Measurements from ENCODE around the gene RPS17.

RPS17 gene

DNA sequence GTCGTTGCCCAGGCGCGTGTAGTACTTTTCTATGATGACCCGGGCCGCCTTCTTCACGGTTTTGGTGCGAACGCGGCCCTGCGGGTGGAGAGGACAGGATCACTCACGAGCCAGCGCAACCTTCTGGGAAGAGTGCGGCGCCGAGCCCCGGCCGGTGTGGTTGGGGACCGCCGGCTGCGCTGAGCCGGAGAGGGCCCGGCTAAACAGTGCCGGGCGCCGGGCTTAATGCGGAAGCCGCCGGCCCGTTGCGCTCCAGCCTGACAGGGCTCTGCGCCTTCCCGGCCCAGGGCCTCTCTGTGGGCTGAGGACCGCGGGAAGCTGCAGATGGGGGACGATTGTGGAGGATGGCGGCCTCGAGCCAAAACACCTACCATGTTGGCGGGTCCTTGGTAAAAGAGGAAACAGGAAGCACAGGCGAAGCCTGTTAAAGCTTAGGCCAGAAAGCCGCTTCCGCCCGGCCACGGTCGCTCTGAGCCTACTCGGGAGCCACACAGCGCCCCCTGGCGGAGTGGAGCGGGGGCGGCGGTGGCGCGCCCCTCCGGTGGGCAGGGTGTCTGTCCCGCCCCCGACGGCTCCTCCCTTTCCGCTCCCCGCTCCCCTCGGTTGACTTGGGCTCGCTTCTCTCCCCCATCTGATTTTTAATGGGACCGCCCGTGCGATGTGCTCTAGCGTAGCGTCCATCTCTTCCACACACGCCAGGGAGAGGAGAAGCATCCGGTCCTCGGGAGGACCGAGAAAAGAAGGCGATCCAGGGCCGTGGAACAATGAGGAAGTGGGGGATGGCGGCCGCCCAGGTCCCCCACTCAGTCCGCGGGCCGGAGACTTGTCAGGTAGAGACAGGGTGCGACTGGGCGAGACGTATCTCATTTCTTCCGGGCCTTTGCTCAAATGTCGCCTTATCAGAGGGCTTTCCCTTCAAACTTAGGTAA, at the start of gene RPS17:
Gene RPS17, minus strand, starts transcription at position 403 of the 929 bp plus-strand sequence. Its CDS starts 29 bp downstream, at position 374.
- Histone ChIP-seq H3K9me3 (ENCODE audit: control insufficient read depth in 2 of 2, low read length in 2 of 2) (no peaks in the 10 kb centered on the region), H3K4me1 (ENCODE audit: control insufficient read depth, insufficient read depth, low read length) (peaks cover 24% of the 10 kb centered on the region), H3K4me3 (ENCODE audit: low read length in 2 of 2) (peak within 1 kb of the TSS; percentile 61 to 91), H3K36me3 (ENCODE audit: control insufficient read depth in 2 of 2, insufficient read depth in 2 of 2, low read length in 2 of 2) (peaks cover 27 to 32% of the 10 kb centered on the region in 2 donors), H3K27me3 (ENCODE audit: control insufficient read depth in 1 of 2, insufficient read depth in 2 of 2, low read length in 2 of 2) (no peaks in the 10 kb centered on the region), H3K27ac (ENCODE audit: low read length) (peak within 1 kb of the TSS; percentile 88), H3K9ac (ENCODE audit: low read length in 2 of 2) (peak within 1 kb of the TSS; percentile 92 to 96)

DNA sequence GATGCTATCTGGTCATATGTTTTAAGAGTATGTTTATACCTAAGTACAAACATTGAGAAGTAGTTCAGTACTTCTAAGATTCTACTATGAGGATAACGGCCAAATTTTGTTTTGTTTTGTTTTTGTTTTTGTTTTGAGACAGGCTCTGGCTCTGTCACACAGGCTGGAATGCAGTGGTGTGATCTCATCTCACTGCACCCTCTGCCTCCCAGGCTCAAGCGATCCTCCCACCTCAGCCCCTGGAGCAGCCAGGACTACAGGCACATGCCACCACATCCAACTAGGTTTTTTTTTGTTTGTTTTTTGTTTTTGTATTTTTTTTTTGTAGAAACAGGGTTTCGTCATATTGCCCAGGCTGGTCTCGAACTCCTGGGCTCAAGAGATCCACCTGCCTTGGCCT, 47.5 kb upstream of the RPS17 start:
- Histone ChIP-seq H3K9ac (ENCODE audit: low read length in 2 of 2) (no peak overlapping the region), H3K36me3 (ENCODE audit: control insufficient read depth in 2 of 2, insufficient read depth in 2 of 2, low read length in 2 of 2) (no peaks in the 10 kb centered on the region), H3K4me3 (ENCODE audit: low read length in 2 of 2) (no peak overlapping the region), H3K4me1 (ENCODE audit: control insufficient read depth, insufficient read depth, low read length) (no peaks in the 10 kb centered on the region), H3K9me3 (ENCODE audit: control insufficient read depth in 2 of 2, low read length in 2 of 2) (no peaks in the 10 kb centered on the region), H3K27ac (ENCODE audit: low read length) (no peak overlapping the region), H3K27me3 (ENCODE audit: control insufficient read depth in 1 of 2, insufficient read depth in 2 of 2, low read length in 2 of 2) (no peaks in the 10 kb centered on the region)

DNA sequence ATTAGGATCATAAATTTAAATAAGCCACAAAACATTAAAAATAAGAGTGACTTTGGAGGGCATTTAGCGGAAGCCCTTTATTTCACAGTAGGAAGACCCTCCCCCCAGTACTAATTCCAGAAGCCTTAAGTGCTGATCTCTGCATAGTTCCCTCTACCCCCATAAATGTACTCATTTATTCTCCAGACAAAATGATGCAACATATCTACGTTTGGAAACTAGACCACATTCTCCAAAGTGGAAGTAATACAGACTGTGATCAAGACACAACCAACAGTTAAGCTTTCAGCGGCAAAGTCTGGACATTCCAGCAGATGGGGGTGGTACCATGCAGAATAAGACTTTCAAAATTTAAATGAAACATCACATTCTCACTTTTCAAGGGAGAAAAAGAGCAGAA, 44.8 kb upstream of the RPS17 start:
- Histone ChIP-seq H3K27ac (ENCODE audit: low read length) (no peak overlapping the region), H3K9me3 (ENCODE audit: control insufficient read depth in 2 of 2, low read length in 2 of 2) (no peaks in the 10 kb centered on the region)

DNA sequence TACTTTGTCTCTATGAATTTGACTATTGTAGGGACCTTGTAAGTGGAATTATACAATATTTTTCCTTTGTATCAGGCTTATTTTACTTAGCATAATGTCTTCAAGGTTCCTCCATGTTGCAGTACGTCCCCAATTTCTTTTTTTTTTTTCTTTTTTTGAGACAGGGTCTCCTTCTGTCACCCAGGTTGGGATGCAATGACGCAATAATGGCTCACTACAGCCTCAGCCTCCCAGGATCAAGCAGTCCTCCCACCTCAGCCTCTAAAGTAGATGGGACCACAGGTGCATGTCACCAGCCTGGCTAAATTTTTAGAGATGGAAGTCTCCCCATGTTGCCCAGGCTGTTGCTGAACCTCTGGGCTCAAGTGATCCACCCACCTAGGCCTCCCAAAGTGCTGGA, 40.5 kb upstream of the RPS17 start:
- Histone ChIP-seq H3K4me1 (ENCODE audit: control insufficient read depth, insufficient read depth, low read length) (no peaks in the 10 kb centered on the region), H3K27me3 (ENCODE audit: control insufficient read depth in 1 of 2, insufficient read depth in 2 of 2, low read length in 2 of 2) (no peaks in the 10 kb centered on the region), H3K4me3 (ENCODE audit: low read length in 2 of 2) (no peak overlapping the region), H3K9ac (ENCODE audit: low read length in 2 of 2) (no peak overlapping the region), H3K36me3 (ENCODE audit: control insufficient read depth in 2 of 2, insufficient read depth in 2 of 2, low read length in 2 of 2) (no peaks in the 10 kb centered on the region), H3K27ac (ENCODE audit: low read length) (no peak overlapping the region), H3K9me3 (ENCODE audit: control insufficient read depth in 2 of 2, low read length in 2 of 2) (no peaks in the 10 kb centered on the region)

More for the DNA sequence above, 44.8 kb upstream of the RPS17 start:
- no peaks in the 10 kb centered on the region for H3K4me1 ChIP-seq (ENCODE audit: control insufficient read depth, insufficient read depth, low read length)
- H3K9ac ChIP-seq (ENCODE audit: low read length in 2 of 2): no peak overlapping the region
- H3K36me3 ChIP-seq (ENCODE audit: control insufficient read depth in 2 of 2, insufficient read depth in 2 of 2, low read length in 2 of 2): no peaks in the 10 kb centered on the region
- no peak overlapping the region for H3K4me3 ChIP-seq (ENCODE audit: low read length in 2 of 2)
- H3K27me3 ChIP-seq (ENCODE audit: control insufficient read depth in 1 of 2, insufficient read depth in 2 of 2, low read length in 2 of 2): no peaks in the 10 kb centered on the region

DNA sequence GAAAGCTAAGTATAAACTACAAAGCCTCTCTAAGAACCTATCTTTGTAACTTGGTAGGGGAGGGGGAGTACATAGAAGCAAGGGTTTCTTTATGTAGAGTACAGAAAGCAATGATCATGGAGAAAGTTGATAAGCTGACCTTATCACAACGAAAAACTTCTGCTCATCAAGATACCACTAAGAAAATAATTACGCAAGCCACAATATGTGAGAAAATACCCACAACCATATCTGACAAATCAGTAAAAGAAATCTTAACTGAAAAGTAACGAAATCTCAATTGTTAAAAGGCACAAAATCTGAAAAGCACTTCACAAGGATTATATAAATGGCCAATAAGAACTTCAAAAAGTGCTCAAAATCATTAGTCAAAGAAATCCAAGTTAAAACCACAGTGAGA, 35.1 kb upstream of the RPS17 start:
- no peak overlapping the region for H3K27ac ChIP-seq (ENCODE audit: low read length)
- H3K9me3 ChIP-seq (ENCODE audit: control insufficient read depth in 2 of 2, low read length in 2 of 2): no peaks in the 10 kb centered on the region
- no peak overlapping the region for H3K9ac ChIP-seq (ENCODE audit: low read length in 2 of 2)
- no peak overlapping the region for H3K4me3 ChIP-seq (ENCODE audit: low read length in 2 of 2)
- peaks cover 21% of the 10 kb centered on the region for H3K4me1 ChIP-seq (ENCODE audit: control insufficient read depth, insufficient read depth, low read length)
- H3K27me3 ChIP-seq (ENCODE audit: control insufficient read depth in 1 of 2, insufficient read depth in 2 of 2, low read length in 2 of 2): peaks cover 0 to 2% of the 10 kb centered on the region in 2 donors
- no peaks in the 10 kb centered on the region for H3K36me3 ChIP-seq (ENCODE audit: control insufficient read depth in 2 of 2, insufficient read depth in 2 of 2, low read length in 2 of 2)

DNA sequence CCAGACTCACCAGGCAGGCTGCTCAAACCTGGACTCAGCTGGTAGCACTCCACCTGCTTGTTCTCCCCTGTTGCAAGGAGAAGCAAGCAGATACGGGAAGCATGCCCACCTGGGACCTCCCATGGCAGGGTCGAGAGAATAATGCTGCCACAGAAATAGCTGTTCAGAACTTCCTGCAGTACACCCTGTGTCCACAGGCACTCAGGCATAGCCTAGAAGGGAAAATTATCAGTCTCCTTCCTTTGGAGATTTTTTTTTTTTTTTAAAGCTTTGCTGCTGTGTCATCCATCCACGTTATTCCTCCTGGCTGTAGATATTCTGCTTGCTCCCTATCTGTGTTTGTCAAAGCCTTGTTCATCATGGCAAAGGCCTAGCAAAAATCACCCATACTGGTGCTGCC, 32.7 kb upstream of the RPS17 start:
- Histone ChIP-seq H3K4me3 (ENCODE audit: low read length in 2 of 2) (no peak overlapping the region), H3K36me3 (ENCODE audit: control insufficient read depth in 2 of 2, insufficient read depth in 2 of 2, low read length in 2 of 2) (peaks cover 0 to 2% of the 10 kb centered on the region in 2 donors), H3K9ac (ENCODE audit: low read length in 2 of 2) (no peak overlapping the region), H3K4me1 (ENCODE audit: control insufficient read depth, insufficient read depth, low read length) (peaks cover 24% of the 10 kb centered on the region), H3K27me3 (ENCODE audit: control insufficient read depth in 1 of 2, insufficient read depth in 2 of 2, low read length in 2 of 2) (peaks cover 0 to 2% of the 10 kb centered on the region in 2 donors), H3K27ac (ENCODE audit: low read length) (no peak overlapping the region), H3K9me3 (ENCODE audit: control insufficient read depth in 2 of 2, low read length in 2 of 2) (no peaks in the 10 kb centered on the region)

DNA sequence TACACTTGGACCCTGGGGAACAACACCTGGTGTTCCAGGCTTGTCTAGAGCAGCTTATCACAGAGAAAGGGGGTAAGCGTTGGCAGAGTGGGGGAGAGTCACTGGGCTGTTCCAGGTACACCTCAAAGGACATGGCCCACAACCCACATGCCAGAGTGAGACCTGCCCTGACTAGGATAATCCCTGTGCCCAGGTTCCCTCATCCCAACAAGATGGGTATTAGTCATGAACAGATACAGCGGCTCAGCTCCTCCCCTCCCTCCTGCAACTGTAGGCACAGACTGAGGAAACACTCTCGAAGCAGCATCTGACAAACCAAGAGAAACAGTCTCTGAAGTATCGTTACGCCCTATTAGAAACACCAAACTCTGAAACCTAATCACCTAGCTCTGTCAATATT, 32.1 kb upstream of the RPS17 start:
- Histone ChIP-seq H3K36me3 (ENCODE audit: control insufficient read depth in 2 of 2, insufficient read depth in 2 of 2, low read length in 2 of 2) (peaks cover 0 to 2% of the 10 kb centered on the region in 2 donors), H3K27me3 (ENCODE audit: control insufficient read depth in 1 of 2, insufficient read depth in 2 of 2, low read length in 2 of 2) (peaks cover 0 to 2% of the 10 kb centered on the region in 2 donors), H3K27ac (ENCODE audit: low read length) (peak overlapping the region; percentile 64), H3K9me3 (ENCODE audit: control insufficient read depth in 2 of 2, low read length in 2 of 2) (no peaks in the 10 kb centered on the region), H3K4me3 (ENCODE audit: low read length in 2 of 2) (peak overlapping the region; percentile 83 to 90), H3K4me1 (ENCODE audit: control insufficient read depth, insufficient read depth, low read length) (peaks cover 24% of the 10 kb centered on the region), H3K9ac (ENCODE audit: low read length in 2 of 2) (no peak overlapping the region)

DNA sequence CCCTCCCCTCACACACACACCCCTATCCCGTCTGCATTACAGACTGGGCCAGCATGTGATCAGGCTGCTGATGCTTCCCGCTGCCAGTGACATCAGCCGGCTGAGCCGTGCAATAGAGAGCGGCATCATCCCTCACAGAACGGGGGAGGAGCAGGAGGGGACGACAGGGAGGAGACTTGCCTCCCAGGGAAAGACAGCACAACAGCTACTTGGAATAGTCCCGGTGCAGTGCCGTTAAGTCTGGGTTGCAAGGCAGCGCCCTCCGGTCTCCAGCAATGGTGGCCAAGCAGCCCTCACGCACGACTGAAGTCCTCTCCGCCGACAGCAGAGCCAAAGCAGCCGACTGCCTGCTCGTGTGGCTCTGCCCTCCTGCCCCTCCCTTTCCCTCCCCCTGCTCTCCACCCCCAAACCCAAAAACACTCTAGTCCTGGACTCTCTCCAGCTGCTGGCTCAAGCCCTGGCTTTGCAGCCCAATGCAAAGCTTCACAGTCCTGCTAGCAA, 31.5 kb upstream of the RPS17 start:
- peak overlapping the region; percentile 62 to 63 for H3K9ac ChIP-seq (ENCODE audit: low read length in 2 of 2)
- H3K4me3 ChIP-seq (ENCODE audit: low read length in 2 of 2): peak overlapping the region; percentile 83 to 90
- peaks cover 24% of the 10 kb centered on the region for H3K4me1 ChIP-seq (ENCODE audit: control insufficient read depth, insufficient read depth, low read length)
- H3K27ac ChIP-seq (ENCODE audit: low read length): peak overlapping the region; percentile 64
- no peaks in the 10 kb centered on the region for H3K9me3 ChIP-seq (ENCODE audit: control insufficient read depth in 2 of 2, low read length in 2 of 2)
- H3K36me3 ChIP-seq (ENCODE audit: control insufficient read depth in 2 of 2, insufficient read depth in 2 of 2, low read length in 2 of 2): peaks cover 0 to 2% of the 10 kb centered on the region in 2 donors
- peaks cover 0 to 2% of the 10 kb centered on the region in 2 donors for H3K27me3 ChIP-seq (ENCODE audit: control insufficient read depth in 1 of 2, insufficient read depth in 2 of 2, low read length in 2 of 2)

DNA sequence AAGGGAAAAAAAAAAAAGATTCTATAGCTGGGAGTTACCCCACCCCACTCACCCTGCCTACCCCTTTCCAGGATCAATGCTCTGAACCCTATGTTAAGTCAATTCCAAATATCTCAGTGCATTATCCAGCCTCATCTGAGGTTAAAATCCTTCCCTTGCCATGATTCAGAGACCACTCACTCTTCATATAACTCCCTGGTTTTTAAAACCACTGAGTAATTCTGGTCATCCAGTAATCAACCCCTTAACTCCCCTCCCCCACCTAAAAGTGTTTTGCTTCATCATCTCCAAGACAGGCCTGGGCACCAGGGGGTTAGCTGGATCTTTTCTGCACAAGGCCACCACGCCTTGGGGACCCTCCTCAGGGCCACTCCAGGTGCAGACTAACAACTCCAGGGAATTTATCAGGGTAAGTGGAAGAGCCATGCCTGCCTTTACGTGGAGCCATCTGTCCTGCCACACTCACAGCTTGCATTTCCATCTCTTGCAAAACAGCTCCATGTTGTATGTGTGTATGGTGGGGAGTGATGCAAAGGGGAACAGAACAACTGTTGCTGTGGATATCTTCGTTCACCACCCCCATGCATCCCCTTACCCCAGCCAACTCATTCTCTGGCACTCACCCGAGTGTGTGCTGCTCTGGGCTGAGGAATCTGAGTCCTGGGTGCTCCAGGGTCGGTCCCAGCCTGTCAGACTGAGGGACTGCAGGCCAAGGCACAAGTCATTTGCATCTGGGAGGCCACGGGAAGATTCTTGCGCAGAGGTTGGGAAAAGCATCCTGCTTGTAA, 30.7 kb upstream of the RPS17 start:
- peak overlapping the region; percentile 64 for H3K27ac ChIP-seq (ENCODE audit: low read length)
- peak overlapping the region; percentile 83 to 90 for H3K4me3 ChIP-seq (ENCODE audit: low read length in 2 of 2)
- peak overlapping the region; percentile 62 to 63 for H3K9ac ChIP-seq (ENCODE audit: low read length in 2 of 2)

DNA sequence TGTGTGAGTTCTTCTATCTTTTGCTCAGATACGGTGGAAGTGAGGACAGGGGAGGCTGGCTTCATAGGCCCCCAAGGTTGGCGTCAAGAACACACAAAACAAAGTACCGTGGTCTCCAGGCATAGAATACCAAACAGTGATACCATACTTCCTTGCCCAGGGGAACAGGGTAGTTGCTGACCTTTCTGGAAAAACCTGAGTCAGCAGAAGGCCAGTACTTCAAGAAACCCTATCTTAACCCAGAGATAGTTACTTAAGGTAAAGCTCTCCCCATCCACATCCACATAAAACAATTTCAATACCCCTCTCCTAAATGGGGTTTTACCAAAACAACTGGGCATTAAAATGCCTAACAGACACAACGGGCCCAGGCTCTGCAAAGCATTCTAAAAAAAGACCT, 29.6 kb upstream of the RPS17 start:
- H3K9ac ChIP-seq (ENCODE audit: low read length in 2 of 2): no peak overlapping the region
- no peaks in the 10 kb centered on the region for H3K9me3 ChIP-seq (ENCODE audit: control insufficient read depth in 2 of 2, low read length in 2 of 2)
- peaks cover 0 to 2% of the 10 kb centered on the region in 2 donors for H3K27me3 ChIP-seq (ENCODE audit: control insufficient read depth in 1 of 2, insufficient read depth in 2 of 2, low read length in 2 of 2)
- H3K4me3 ChIP-seq (ENCODE audit: low read length in 2 of 2): no peak overlapping the region
- H3K4me1 ChIP-seq (ENCODE audit: control insufficient read depth, insufficient read depth, low read length): peaks cover 24% of the 10 kb centered on the region
- no peak overlapping the region for H3K27ac ChIP-seq (ENCODE audit: low read length)
- H3K36me3 ChIP-seq (ENCODE audit: control insufficient read depth in 2 of 2, insufficient read depth in 2 of 2, low read length in 2 of 2): peaks cover 0 to 4% of the 10 kb centered on the region in 2 donors

More for the DNA sequence above, 30.7 kb upstream of the RPS17 start:
- no peaks in the 10 kb centered on the region for H3K9me3 ChIP-seq (ENCODE audit: control insufficient read depth in 2 of 2, low read length in 2 of 2)
- H3K27me3 ChIP-seq (ENCODE audit: control insufficient read depth in 1 of 2, insufficient read depth in 2 of 2, low read length in 2 of 2): peaks cover 0 to 2% of the 10 kb centered on the region in 2 donors
- peaks cover 24% of the 10 kb centered on the region for H3K4me1 ChIP-seq (ENCODE audit: control insufficient read depth, insufficient read depth, low read length)
- H3K36me3 ChIP-seq (ENCODE audit: control insufficient read depth in 2 of 2, insufficient read depth in 2 of 2, low read length in 2 of 2): peaks cover 0 to 4% of the 10 kb centered on the region in 2 donors

All from stomach smooth muscle (tissue), 2 donors.